NCI-H1436 (cell line): ENCODE results near the gene SECISBP2.

Source experiments
- DNase-seq: peaks from one replicate; lab custom pipeline; 2025; lab: John Stamatoyannopoulos, UW

The SECISBP2 gene

GRCh38 chr9:89347651-89348050 is 29.4 kb downstream of the SECISBP2 start:
- DNase-seq, result no peak

GRCh38 chr9:89349607-89350006 is 31.3 kb downstream of the SECISBP2 start:
- no peak for DNase-seq

DNA sequence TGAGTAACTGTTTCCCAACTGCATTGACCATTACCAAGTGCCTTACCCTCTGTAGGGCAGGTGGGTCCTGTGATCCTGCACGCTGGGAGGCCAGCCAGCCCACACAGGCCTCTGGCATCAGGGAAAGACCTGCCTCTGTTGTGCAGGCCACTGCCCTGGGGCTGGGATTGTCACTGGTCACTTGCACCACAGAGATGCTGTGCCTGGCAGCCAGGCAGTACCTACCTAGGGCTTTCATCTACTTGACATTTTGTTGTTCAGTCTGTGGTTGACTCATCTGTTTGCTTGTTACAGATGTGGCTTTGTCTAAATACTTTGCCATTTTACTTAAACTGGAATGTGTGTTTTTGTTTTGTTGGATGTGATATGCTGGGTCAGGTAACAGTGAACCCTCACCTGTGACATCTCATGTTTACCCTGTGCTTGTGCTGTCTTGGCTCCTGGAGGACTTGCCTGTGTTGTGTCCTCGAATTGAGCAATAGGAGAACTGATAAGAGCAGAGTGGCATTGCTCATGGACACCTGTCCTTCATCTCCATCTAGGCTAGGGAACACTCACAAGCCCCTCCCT is 32.8 kb downstream of the SECISBP2 start:
- DNase-seq, result no peak

- no peak for DNase-seq
Observed at GRCh38 chr9:89351584-89352300, 33.4 kb downstream of the SECISBP2 start.

- no peak for DNase-seq
Observed at GRCh38 chr9:89352451-89352850, 34.2 kb downstream of the SECISBP2 start.

DNA sequence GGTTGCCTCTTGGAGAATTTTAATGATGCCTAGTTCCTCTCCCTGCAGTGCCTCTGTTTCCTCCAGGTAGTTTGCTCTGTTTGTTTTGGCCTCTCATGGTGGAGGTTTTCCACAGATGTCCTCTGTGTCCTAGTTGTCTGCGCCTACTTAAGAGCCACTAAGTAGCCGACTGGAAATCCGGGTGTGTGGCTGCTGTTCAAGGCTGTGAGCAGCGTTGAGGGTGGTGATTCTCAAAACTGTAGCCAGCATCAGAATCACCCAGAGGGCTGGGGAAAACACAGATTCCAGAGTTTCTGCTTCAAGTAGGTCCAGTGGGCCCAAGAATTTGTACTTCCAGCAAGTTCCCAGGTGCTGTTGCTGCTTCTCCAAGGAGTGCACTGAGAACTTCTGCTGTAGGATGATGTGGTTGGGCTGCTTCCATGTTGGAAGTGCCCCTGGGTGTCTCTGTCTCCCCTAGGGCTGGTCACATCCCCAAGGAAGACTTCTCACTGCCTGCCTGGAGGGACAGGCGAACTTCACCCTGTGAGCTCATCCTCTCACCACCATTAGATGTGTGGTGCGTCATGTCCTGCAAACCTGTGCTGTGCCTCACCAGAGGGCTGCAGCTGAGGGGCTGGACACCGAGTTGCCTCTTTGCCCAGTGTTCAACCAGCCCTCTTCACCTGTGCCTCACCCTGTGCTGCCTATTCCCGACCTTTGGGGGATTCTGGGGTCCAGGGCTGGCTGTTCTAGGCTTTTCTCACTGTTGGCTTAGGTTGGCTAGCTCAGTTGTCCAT is 34.8 kb downstream of the SECISBP2 start:
- DNase-seq, result no peak

GRCh38 chr9:89353989-89354388 is 35.7 kb downstream of the SECISBP2 start:
- DNase-seq, result no peak

GRCh38 chr9:89354471-89354870 is 36.2 kb downstream of the SECISBP2 start:
- no peak for DNase-seq

DNA sequence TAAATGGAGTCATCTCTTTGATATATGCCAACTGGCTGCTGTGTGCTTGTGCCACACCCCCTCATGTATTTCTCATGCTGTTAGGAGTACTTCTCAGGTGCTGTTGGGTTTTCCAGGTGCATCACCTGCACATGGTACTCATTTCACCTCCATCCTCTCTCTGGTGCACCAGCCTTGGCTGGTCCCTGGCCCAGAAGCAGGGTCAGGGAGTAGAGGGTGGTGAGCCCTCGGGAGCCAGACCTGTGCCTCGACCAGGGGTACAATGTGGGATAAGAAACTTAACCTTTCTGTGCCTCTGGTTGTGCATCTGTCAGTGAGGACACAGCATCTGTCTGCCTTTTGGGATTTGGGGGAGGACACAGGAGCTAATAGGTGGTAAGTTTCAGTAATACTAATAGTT is 38.5 kb downstream of the SECISBP2 start:
- DNase-seq, result no peak

DNA sequence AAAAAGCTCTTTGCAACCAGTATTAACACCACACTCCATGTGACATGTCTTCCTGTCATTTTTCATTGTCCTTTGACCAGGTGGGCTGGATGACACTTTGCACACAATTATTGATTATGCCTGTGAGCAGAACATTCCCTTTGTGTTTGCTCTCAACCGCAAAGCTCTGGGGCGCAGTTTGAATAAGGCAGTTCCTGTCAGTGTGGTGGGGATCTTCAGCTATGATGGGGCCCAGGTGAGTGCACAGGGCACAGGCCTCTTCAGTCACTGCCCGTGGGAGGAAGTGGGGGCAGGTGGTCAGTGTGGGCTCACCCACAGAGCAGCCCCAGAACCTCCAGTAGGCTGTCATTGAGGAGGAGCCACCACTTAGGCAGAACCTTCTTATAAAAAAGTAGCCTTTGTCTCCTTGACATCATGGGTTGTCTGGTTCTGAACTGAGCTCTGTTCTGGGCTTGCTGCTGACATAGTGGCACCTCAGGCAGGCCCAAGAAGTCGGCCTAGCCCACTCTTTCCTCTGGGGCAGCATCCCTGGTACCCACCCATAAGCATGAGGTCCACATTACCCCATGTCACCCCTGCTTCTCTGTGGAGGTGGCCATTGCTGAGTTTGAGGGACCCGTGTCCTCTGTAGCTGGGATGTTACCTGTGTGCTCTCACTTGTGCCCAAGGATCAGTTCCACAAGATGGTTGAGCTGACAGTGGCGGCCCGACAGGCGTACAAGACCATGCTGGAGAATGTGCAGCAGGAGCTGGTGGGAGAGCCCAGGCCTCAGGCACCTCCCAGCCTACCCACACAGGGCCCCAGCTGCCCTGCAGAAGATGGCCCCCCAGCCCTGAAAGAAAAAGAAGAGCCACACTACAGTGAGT is 39.3 kb downstream of the SECISBP2 start:
- DNase-seq, result no peak

- no peak for DNase-seq
Observed at GRCh38 chr9:89358376-89358916, 40.1 kb downstream of the SECISBP2 start.

DNA sequence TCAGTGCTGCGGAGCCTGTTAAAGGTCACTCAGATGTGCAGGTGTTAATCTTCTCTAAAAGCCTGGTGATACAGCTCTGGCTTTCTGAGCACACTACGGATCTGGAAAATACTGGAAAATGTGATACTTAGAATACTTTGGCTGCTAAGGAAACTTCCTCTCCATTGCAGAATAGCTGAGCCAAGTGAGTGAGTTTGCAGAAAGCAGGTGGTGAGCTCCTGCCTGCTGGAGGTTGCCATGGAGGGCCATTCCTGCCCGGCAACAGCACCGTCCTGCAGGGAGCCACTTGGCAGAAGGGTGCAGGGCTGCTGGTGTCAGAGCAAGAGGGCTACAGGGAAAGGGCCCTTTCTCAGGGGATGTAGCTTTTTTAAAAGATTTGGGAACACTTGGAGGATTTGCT is 40.7 kb downstream of the SECISBP2 start:
- no peak for DNase-seq

GRCh38 chr9:89359751-89360261 is 41.5 kb downstream of the SECISBP2 start:
- DNase-seq, result no peak

DNA sequence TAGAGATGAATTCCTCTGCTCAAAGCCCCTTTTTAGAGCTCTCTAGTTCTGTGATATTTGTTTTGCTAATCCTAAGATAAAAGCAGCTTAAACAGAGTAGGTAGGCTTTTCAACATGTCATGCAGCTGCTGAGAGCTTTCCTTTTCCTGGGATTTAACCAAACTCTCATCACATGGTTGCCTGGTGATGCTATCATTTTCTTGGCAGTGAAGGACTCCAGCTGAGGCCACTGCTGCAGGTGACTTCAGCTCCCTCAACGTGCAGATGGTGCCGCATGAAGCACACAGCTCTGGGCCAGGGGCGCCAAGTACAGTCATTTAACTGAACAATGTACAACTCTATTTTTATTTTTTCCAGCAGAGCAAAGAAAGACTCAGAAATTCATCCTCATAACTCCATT is 42.2 kb downstream of the SECISBP2 start:
- no peak for DNase-seq

- no peak for DNase-seq
Observed at GRCh38 chr9:89361031-89361430, 42.7 kb downstream of the SECISBP2 start.

DNA sequence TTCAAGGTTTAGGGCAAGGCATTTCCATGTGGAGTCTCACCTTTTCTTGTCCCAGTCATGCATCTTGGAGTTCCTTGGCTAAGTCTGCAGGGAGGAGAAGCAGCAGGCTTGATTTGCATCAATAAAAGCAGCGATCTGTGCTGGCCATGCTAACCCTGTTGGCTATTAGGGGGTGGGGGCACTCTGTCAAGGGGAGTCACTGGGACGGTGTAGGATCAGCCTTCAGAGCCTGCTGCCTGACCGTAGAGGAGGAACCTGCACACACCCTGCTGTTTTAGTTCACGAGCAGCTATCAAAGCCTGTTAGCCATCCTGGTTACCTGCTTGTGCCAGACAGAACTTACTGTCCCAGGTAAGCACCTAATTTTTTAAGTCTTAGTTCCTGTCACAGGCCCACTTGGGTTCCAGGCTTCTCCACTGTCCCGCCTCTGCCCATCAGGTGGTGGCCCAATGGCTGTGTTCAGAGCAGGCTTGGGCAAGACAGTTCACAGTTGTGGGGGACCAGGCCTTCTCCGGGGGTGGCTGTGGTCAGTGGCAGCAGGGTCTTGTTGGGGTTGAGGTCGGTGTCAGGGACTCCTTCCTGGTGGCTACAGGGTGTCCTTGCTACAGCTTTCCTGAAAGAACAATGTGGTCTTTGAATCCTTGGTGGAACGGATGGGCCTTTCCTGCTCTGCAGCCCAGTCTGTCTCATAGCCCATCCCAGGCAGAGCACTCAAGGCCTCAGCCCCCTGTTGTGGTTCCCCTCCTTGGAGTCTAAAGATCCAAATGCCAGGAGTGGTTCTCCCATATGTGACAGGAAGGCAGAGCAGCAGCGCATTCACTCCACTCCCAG is 43.7 kb downstream of the SECISBP2 start:
- DNase-seq, result no peak

DNA sequence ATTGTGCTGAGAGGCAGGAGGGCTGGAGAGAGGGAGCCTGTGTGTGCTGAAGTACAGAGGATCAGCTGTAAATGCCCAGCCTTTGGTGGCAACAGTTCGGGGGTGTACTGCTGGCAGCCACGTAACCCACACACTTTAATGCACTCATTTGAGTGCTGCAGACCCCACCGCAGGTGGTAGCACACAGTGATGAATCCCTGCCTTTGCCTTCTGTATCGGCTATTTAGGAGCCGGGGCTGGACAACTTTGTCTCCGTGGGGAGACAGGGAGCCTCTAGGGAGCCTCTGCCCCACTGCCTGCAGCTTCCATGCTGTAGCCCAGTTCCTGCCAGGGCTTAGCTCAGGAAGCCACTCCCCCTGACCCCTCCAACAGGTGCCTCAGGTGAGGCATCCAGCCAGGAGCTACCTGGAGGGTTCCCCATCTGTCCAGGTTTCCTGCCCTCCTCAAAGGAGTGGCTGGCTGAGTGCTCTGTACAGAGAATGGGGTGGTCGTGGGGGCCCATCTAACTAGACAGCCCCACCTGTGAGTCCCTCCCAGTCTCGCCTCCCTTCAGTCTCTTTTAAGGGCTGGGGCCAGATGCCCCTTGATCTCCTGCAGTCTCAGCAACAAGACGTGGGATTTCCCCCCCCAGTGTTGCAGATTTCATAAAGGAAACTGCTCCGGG is 44.5 kb downstream of the SECISBP2 start:
- DNase-seq, result no peak

DNA sequence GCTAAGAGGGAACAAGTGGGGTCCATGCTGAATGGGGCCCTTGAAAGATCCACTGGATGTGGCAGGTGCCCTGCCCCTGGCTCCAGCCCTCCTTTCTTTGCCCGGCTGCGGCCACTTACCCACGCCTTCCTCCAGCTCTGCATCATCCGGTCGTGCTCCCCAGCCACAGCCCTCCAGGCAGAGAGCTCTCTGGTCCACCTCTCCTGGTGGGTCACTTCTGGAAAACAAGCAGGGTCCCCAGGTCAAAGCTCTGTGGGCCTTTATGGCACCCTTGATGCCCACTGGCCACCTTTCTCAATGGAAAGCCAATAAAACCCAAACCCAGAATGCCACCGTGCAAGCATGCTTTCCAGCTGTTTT is 45.0 kb downstream of the SECISBP2 start:
- no peak for DNase-seq

DNA sequence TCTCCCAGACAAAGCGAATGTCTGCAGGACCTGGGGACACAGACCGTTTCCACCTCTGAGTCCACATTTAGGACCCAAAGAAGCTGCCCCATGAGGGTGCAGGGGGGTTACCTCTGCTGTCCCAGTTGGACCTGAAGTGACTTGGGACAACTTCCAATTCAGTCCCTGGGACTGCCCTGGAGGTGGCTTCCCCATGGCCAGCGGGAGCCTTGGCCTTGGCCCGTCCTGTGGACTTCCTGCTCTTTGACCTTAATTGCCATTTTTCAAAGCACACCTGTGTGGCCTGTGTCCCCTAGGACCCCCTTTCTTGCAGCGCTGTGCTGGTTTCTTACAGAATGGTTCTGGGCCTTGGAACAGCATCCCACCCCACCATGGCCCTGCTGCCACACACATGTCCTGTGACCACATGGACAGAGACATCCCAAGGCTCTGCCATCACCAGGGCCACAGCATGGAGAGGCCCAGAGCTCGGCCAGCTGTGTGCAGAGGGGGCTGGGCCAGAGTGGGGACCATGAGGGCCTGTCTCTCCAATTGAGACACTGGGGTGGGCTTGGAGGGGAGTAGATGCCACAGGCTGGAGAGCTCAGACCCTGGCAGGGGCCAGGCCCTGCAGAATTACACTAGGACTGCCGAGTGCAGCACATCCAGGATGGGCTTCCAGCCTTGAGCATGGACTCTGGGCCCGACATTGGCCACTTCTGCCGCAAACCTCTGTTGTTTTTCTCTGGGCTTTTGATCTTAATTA is 45.8 kb downstream of the SECISBP2 start:
- no peak for DNase-seq
